B cell (primary cell): Measurements from ENCODE around the gene SGCD. TPM values are rescaled to one million over a fixed set of nuclear protein-coding genes. Genes with fewer than 3 reads are reported as not detected.

ENCODE experiments used
- ATAC-seq: fragments of 200-7000 bp; cut with Tn5 transposase; one replicate; pipeline ENCODE4 v1.10.0; 2021; ENCODE audit warnings: low read depth, mild to moderate bottlenecking, moderate number of reproducible peaks, moderate library complexity
- CTCF ChIA-PET: fragments of 350-600 bp; sonication (Branson Sonifier 250); formaldehyde crosslinking; loops from one replicate; lab custom pipeline; 2021; ENCODE audit warnings: antibody characterized with exemption, inconsistent platforms; lab: Charles Lee
- POLR2A ChIA-PET: fragments of 350-600 bp; sonication (Branson Sonifier 250); formaldehyde crosslinking; loops from one replicate; lab custom pipeline; 2021; ENCODE audit warnings: antibody characterized with exemption; lab: Charles Lee
- DNase-seq: peaks from one replicate; pipeline ENCODE4 v3.0.0; 2013
- H2AFZ ChIP-seq: 2 replicates; pipeline ENCODE4 v1.6.1; 2012; ENCODE audit warnings: mild to moderate bottlenecking, low read depth, low read length; ENCODE audit not compliant: insufficient read depth, poor library complexity, severe bottlenecking
- H3K27ac ChIP-seq, 2 donors: 1 replicate in 1 of 2; 2 replicates in 1 of 2; pipeline ENCODE4 v1.5.1; 2012 to 2013; ENCODE audit warnings: low read length in 2 of 2, mild to moderate bottlenecking in 2 of 2, moderate library complexity in 1 of 2
- H3K27me3 ChIP-seq, 4 experiments: fragments of 200-600 bp in 1 of 4; sonication (generic) in 1 of 4; replicated peaks in 1 of 4; 1 replicate in 2 of 4; 2 replicates in 2 of 4; pipeline versions ENCODE4 v1.6.1 to v1.7.0; 2013 to 2016; ENCODE audit warnings: low read length in 3 of 4, mild to moderate bottlenecking in 2 of 4, mixed read lengths in 1 of 4, moderate library complexity in 1 of 4; ENCODE audit not compliant: insufficient read depth in 4 of 4, control insufficient read depth in 3 of 4; ENCODE audit errors: control extremely low read depth in 1 of 4
- H3K36me3 ChIP-seq, 2 experiments: replicated peaks in 1 of 2; 1 replicate in 1 of 2; 2 replicates in 1 of 2; pipeline versions ENCODE4 v1.6.1 to v1.7.1; 2013; ENCODE audit warnings: low read length in 1 of 2; ENCODE audit not compliant: insufficient read depth in 2 of 2, control insufficient read depth in 1 of 2; ENCODE audit errors: control extremely low read depth in 1 of 2, extremely low read depth in 1 of 2
- H3K4me1 ChIP-seq, 2 donors: fragments of 200-600 bp in 1 of 2; sonication (generic) in 1 of 2; 1 replicate in 1 of 2; 2 replicates in 1 of 2; pipeline versions ENCODE4 v1.5.1 to v1.6.1; 2013 to 2017; ENCODE audit warnings: low read length in 2 of 2; ENCODE audit not compliant: control insufficient read depth in 2 of 2, insufficient read depth in 2 of 2
- H3K4me2 ChIP-seq: replicated peaks from 2 replicates; pipeline ENCODE3; 2012; ENCODE audit warnings: mild to moderate bottlenecking, low read depth, low read length; ENCODE audit not compliant: poor library complexity, severe bottlenecking
- H3K4me3 ChIP-seq, 5 experiments: fragments of 200-600 bp in 1 of 5; sonication (generic) in 1 of 5; 1 replicate in 3 of 5; 2 replicates in 2 of 5; pipeline versions ENCODE4 v1.5.1 to v1.7.0; 2011 to 2016; ENCODE audit warnings: low read length in 4 of 5, mild to moderate bottlenecking in 4 of 5, low read depth in 2 of 5, control low read depth in 1 of 5, moderate library complexity in 1 of 5; ENCODE audit not compliant: insufficient read depth in 1 of 5; ENCODE audit errors: control extremely low read depth in 1 of 5, extremely low read depth in 1 of 5
- H3K79me2 ChIP-seq: fragments of 200-600 bp; sonication (generic); one replicate; pipeline ENCODE4 v1.6.0; 2016; ENCODE audit warnings: low read length; ENCODE audit not compliant: control insufficient read depth, insufficient read depth
- H3K9ac ChIP-seq: fragments of 200-600 bp; sonication (generic); 2 replicates; pipeline ENCODE4 v1.6.1; 2017; ENCODE audit warnings: mild to moderate bottlenecking, low read length, moderate library complexity
- H3K9me3 ChIP-seq, 3 donors: one replicate each; pipeline versions ENCODE4 v1.6.1 to v1.7.1; 2013; ENCODE audit warnings: low read length in 2 of 3; ENCODE audit not compliant: control insufficient read depth in 2 of 3, insufficient read depth in 1 of 3; ENCODE audit errors: control extremely low read depth in 1 of 3
- H4K20me1 ChIP-seq: 2 replicates; pipeline ENCODE4 v1.6.0; 2012; ENCODE audit warnings: mild to moderate bottlenecking, low read length; ENCODE audit not compliant: insufficient read depth, control insufficient read depth, poor library complexity, severe bottlenecking
- H3K27ac Mint-ChIP-seq: one replicate; pipeline ENCODE4 v1.8.0; 2021; ENCODE audit warnings: mixed read lengths
- H3K27me3 Mint-ChIP-seq: one replicate; pipeline ENCODE4 v1.8.0; 2021; ENCODE audit warnings: mixed read lengths
- H3K4me1 Mint-ChIP-seq: one replicate; pipeline ENCODE4 v1.8.0; 2021; ENCODE audit warnings: mixed read lengths
- H3K4me3 Mint-ChIP-seq: one replicate; pipeline ENCODE4 v1.8.0; 2021; ENCODE audit warnings: mixed read lengths
- H3K9me3 Mint-ChIP-seq: one replicate; pipeline ENCODE4 v1.8.0; 2022; ENCODE audit warnings: mixed read lengths; ENCODE audit not compliant: insufficient read depth
- EZH2 ChIP-seq: IDR thresholded peaks from 2 replicates; pipeline ENCODE4 v1.6.1; 2012; ENCODE audit warnings: borderline replicate concordance, low read depth, mild to moderate bottlenecking, moderate library complexity, low read length; ENCODE audit not compliant: insufficient read depth, poor library complexity, severe bottlenecking
- WGBS: methylation state at CpG from one replicate; pipeline ENCODE4 v1.1.5; 2013; ENCODE audit warnings: missing lambda C conversion rate; ENCODE audit not compliant: insufficient coverage; 5-methylcytosine and 5-hydroxymethylcytosine counted together
- intact Hi-C: fragments of 100-400 bp; cut with micrococcal nuclease; formaldehyde crosslinking; loops from one replicate; pipeline ENCODE4 v1.10.0; 2022
- polyA plus RNA-seq: library from polyadenylated mRNA; depleted of rRNA; stranded (reverse); fragments of >200 nt; gene quantifications from 2 replicates; pipeline ENCODE4 v1.2.3, GENCODE V29; 2012
- total RNA-seq, 2 donors: library from RNA; stranded (reverse); fragments of 120-200 nt in 1 of 2; gene quantifications; 1 replicate in 1 of 2; 2 replicates in 1 of 2; pipeline versions ENCODE4 v1.2.3 to v1.2.4, GENCODE V29; 2013 to 2022
- TF ChIP-seq, protein P1 (sequence below): fragments of 200-600 bp; IDR thresholded peaks from one replicate; pipeline ENCODE4 v1.8.0; 2022; ENCODE audit warnings: antibody characterized with exemption, mild to moderate bottlenecking

Gene SGCD
- total and polyA plus RNA-seq, 2 donors (not counting 1 experiment from before 2014, with no cell fraction given) = not detected

GRCh38 chr5:156380848-156381247 lies 53.9 kb downstream of the SGCD start:
- CTCF ChIA-PET = no interaction called here
- POLR2A ChIA-PET = no interaction called here
- WGBS = 100% methylated on average over 2 of the region's 3 CpGs
- Histone ChIP-seq H4K20me1 (no peaks in the 10 kb centered on the region), H3K9ac (no peak overlapping the region), H3K4me2 (no peak overlapping the region), H3K79me2 (no peaks in the 10 kb centered on the region), H3K36me3 (no peaks in the 10 kb centered on the region), H3K4me3 (no peak overlapping the region), H3K27me3 (no peaks in the 10 kb centered on the region), H2AFZ (no peak overlapping the region), H3K27ac (no peak overlapping the region), H3K4me1 (no peaks in the 10 kb centered on the region), H3K9me3 (peaks cover 0 to 3% (median 0%) of the 10 kb centered on the region in 3 donors)
- intact Hi-C loops = loop anchor here (5.0 kb wide), 1 partner anchor 36 kb away; no protein-coding TSS in a partner anchor
- DNase-seq = no peak
- Mint-ChIP-seq H3K9me3 (no peaks in the 10 kb centered on the region), H3K27ac (no peak overlapping the region), H3K27me3 (peaks cover 3% of the 10 kb centered on the region), H3K4me3 (no peak overlapping the region), H3K4me1 (peaks cover 5% of the 10 kb centered on the region)
- ATAC-seq = no peak
- TF ChIP-seq, protein P1, sequence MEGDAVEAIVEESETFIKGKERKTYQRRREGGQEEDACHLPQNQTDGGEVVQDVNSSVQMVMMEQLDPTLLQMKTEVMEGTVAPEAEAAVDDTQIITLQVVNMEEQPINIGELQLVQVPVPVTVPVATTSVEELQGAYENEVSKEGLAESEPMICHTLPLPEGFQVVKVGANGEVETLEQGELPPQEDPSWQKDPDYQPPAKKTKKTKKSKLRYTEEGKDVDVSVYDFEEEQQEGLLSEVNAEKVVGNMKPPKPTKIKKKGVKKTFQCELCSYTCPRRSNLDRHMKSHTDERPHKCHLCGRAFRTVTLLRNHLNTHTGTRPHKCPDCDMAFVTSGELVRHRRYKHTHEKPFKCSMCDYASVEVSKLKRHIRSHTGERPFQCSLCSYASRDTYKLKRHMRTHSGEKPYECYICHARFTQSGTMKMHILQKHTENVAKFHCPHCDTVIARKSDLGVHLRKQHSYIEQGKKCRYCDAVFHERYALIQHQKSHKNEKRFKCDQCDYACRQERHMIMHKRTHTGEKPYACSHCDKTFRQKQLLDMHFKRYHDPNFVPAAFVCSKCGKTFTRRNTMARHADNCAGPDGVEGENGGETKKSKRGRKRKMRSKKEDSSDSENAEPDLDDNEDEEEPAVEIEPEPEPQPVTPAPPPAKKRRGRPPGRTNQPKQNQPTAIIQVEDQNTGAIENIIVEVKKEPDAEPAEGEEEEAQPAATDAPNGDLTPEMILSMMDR = no peak
- TF ChIP-seq EZH2 = no peak

- Histone ChIP-seq H3K4me3 (no peak overlapping the region), H3K9ac (no peak overlapping the region), H4K20me1 (no peaks in the 10 kb centered on the region), H3K4me1 (no peaks in the 10 kb centered on the region), H3K27me3 (no peaks in the 10 kb centered on the region), H3K9me3 (peaks cover 0 to 3% (median 0%) of the 10 kb centered on the region in 3 donors), H3K27ac (no peak overlapping the region), H2AFZ (no peak overlapping the region), H3K36me3 (no peaks in the 10 kb centered on the region), H3K79me2 (no peaks in the 10 kb centered on the region), H3K4me2 (no peak overlapping the region)
- Mint-ChIP-seq H3K4me3 (no peak overlapping the region), H3K9me3 (no peaks in the 10 kb centered on the region), H3K27me3 (peaks cover 3% of the 10 kb centered on the region), H3K27ac (no peak overlapping the region), H3K4me1 (no peaks in the 10 kb centered on the region)
- ATAC-seq = no peak
- ChIA-PET CTCF (no interaction called here), POLR2A (no interaction called here)
- DNase-seq = no peak
- no CpG with 5 or more reads among the region's 5 CpGs for whole genome bisulfite sequencing
- intact Hi-C loops = loop anchor here (5.0 kb wide), 1 partner anchor 34 kb away; no protein-coding TSS in a partner anchor
- TF ChIP-seq, protein P1 = no peak
- no peak for TF ChIP-seq EZH2
Measured at GRCh38 chr5:156383510-156384265, 56.7 kb downstream of the SGCD start.
